Measurements from ENCODE around the gene RAVER1. TPM values are rescaled to one million over a fixed set of nuclear protein-coding genes. Genes with fewer than 3 reads are reported as not detected.
A peak's percentile ranks its signal among the peaks of the same experiment; 100 is the strongest.

RAVER1 gene
- total and polyA plus RNA-seq, 2 of the 13 experiments (the other 11 are each of a cell fraction or from before 2014, with no cell fraction given), result 3.6 to 7.9 TPM

DNA sequence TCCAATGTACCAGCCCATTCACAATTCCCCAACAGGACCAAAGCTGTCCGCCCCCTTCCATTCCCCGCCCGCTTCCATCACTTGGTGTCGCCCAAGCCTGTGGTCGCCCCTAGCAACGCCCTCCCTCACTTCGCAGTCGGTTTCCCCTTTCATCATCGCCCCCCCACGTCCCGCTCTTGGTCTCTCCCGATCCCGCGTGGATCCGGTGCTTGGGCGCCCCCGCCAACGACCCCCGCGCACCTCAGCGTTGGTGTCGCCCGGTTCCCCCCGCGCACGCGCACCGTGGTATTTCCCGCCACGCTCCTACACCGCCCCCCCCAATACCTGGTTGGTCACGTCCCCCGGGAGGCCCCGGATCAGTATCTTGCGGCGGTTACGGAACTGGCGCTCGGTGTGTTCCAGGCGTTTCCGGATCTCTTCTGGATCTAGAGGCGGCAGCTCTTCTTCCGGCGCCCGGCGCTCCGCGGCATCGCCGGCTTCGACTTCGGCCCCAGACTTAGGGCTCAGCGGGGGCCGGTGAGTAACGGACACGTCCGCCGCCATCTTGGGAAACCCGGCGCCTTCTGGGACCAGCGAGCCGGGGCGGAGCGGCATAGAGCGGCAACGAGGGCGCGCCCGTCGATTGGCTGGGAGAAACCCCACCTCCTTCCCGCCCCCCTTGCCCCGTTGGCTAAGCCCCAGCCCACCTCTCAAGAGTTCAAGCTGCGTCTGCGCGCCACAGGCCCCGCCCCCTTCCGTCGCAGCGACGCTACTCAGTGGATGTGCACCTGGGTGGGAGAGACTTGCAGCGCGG is at the start of gene RAVER1 (continued):
- TF ChIP-seq, protein P1, sequence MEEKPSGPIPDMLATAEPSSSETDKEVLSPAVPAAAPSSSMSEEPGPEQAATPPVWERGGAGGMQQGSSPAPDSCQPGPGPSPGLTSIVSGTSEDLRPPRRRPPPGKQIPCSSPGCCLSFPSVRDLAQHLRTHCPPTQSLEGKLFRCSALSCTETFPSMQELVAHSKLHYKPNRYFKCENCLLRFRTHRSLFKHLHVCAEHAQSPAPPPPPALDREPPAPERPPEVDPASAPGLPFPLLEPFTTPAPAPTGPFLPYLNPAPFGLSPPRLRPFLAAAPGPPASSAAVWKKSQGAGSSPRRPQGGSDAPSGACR (CRISPR knock-in tag; IDR thresholded peaks at IDR 0.05), result no peak; the same call in 1 of the 2 replicates
- no peak for TF ChIP-seq ZNF598 (CRISPR knock-in tag; IDR thresholded peaks at IDR 0.05; ENCODE audit: borderline replicate concordance)
- no peak for TF ChIP-seq ZNF121 (CRISPR knock-in tag; IDR thresholded peaks at IDR 0.05)
- TF ChIP-seq ZFP41 (CRISPR knock-in tag; IDR thresholded peaks at IDR 0.05; ENCODE audit: borderline replicate concordance), result no peak
- TF ChIP-seq, protein P2, sequence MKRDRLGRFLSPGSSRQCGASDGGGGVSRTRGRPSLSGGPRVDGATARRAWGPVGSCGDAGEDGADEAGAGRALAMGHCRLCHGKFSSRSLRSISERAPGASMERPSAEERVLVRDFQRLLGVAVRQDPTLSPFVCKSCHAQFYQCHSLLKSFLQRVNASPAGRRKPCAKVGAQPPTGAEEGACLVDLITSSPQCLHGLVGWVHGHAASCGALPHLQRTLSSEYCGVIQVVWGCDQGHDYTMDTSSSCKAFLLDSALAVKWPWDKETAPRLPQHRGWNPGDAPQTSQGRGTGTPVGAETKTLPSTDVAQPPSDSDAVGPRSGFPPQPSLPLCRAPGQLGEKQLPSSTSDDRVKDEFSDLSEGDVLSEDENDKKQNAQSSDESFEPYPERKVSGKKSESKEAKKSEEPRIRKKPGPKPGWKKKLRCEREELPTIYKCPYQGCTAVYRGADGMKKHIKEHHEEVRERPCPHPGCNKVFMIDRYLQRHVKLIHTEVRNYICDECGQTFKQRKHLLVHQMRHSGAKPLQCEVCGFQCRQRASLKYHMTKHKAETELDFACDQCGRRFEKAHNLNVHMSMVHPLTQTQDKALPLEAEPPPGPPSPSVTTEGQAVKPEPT (CRISPR knock-in tag; IDR thresholded peaks at IDR 0.05; ENCODE audit: low read depth), result peak; percentile 64; the same call in 1 of the 2 replicates
- TF ChIP-seq ATRX (CRISPR knock-in tag; IDR thresholded peaks at IDR 0.05; ENCODE audit: borderline replicate concordance), result no peak
- TF ChIP-seq, protein P3, sequence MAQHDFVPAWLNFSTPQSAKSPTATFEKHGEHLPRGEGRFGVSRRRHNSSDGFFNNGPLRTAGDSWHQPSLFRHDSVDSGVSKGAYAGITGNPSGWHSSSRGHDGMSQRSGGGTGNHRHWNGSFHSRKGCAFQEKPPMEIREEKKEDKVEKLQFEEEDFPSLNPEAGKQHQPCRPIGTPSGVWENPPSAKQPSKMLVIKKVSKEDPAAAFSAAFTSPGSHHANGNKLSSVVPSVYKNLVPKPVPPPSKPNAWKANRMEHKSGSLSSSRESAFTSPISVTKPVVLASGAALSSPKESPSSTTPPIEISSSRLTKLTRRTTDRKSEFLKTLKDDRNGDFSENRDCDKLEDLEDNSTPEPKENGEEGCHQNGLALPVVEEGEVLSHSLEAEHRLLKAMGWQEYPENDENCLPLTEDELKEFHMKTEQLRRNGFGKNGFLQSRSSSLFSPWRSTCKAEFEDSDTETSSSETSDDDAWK (CRISPR knock-in tag; IDR thresholded peaks at IDR 0.05), result no peak
- TF ChIP-seq ZNF33A (CRISPR knock-in tag; IDR thresholded peaks at IDR 0.05; ENCODE audit: borderline replicate concordance), result no peak
- TF ChIP-seq, protein P4, sequence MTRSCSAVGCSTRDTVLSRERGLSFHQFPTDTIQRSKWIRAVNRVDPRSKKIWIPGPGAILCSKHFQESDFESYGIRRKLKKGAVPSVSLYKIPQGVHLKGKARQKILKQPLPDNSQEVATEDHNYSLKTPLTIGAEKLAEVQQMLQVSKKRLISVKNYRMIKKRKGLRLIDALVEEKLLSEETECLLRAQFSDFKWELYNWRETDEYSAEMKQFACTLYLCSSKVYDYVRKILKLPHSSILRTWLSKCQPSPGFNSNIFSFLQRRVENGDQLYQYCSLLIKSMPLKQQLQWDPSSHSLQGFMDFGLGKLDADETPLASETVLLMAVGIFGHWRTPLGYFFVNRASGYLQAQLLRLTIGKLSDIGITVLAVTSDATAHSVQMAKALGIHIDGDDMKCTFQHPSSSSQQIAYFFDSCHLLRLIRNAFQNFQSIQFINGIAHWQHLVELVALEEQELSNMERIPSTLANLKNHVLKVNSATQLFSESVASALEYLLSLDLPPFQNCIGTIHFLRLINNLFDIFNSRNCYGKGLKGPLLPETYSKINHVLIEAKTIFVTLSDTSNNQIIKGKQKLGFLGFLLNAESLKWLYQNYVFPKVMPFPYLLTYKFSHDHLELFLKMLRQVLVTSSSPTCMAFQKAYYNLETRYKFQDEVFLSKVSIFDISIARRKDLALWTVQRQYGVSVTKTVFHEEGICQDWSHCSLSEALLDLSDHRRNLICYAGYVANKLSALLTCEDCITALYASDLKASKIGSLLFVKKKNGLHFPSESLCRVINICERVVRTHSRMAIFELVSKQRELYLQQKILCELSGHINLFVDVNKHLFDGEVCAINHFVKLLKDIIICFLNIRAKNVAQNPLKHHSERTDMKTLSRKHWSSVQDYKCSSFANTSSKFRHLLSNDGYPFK (CRISPR knock-in tag; IDR thresholded peaks at IDR 0.05; ENCODE audit: borderline replicate concordance), result peak; percentile 94
- no peak for TF ChIP-seq RBM22 (optimal IDR thresholded peaks at IDR 0.05; ENCODE audit: low read length)
- no peak for TF ChIP-seq ZNF841 (CRISPR knock-in tag; IDR thresholded peaks at IDR 0.05; ENCODE audit: borderline replicate concordance)
- TF ChIP-seq ZSCAN31 (CRISPR knock-in tag; IDR thresholded peaks at IDR 0.05; ENCODE audit: low read depth), result peak; percentile 69; the same call in 1 of the 2 replicates
- TF ChIP-seq NCOA2 (CRISPR knock-in tag; IDR thresholded peaks at IDR 0.05), result peak; percentile 43
- TF ChIP-seq BRD4 (CRISPR knock-in tag; IDR thresholded peaks at IDR 0.05), result no peak
- TF ChIP-seq GTF2F1 (IDR thresholded peaks at IDR 0.05; ENCODE audit: low read length), result no peak
- no peak; the same call in 1 of the 2 replicates for TF ChIP-seq ZBTB42 (CRISPR knock-in tag; IDR thresholded peaks at IDR 0.05)
- no peak for TF ChIP-seq PRPF4 (IDR thresholded peaks at IDR 0.05; ENCODE audit: low read depth, low read length, poor library complexity, severe bottlenecking)

All from HepG2 (cell line).